Upper lobe of left lung (tissue), 6 donors: Measurements from ENCODE around the gene CNPY2. TPM values are rescaled to one million over a fixed set of nuclear protein-coding genes. Genes with fewer than 3 reads are reported as not detected.

Experiments used
- ATAC-seq, 2 donors: fragments of 200-7000 bp; cut with Tn5 transposase; one replicate each; pipeline ENCODE4 v1.9.1; 2022; ENCODE audit warnings: mild to moderate bottlenecking in 2 of 2, moderate library complexity in 2 of 2; ENCODE audit not compliant: low FRiP score in 2 of 2
- DNase-seq, 2 donors: peaks; one replicate each; pipeline ENCODE4 v3.0.0-alpha.2; 2019 to 2020
- H3K27ac ChIP-seq, 4 donors: fragments of 200-600 bp; sonication (generic); one replicate each; pipeline ENCODE4 v1.5.1; 2016 to 2019
- H3K27me3 ChIP-seq, 4 donors: fragments of 200-600 bp; sonication (generic); one replicate each; pipeline ENCODE4 v1.5.1; 2017 to 2019
- H3K36me3 ChIP-seq, 4 donors: fragments of 200-600 bp; sonication (generic); one replicate each; pipeline ENCODE4 v1.5.1; 2016 to 2019
- H3K4me1 ChIP-seq, 4 donors: fragments of 200-600 bp; sonication (generic); one replicate each; pipeline ENCODE4 v1.5.1; 2018 to 2019
- H3K4me3 ChIP-seq, 4 donors: fragments of 200-600 bp; sonication (generic); one replicate each; pipeline ENCODE4 v1.5.1; 2017 to 2019; ENCODE audit warnings: mild to moderate bottlenecking in 2 of 4, moderate library complexity in 1 of 4
- H3K9me3 ChIP-seq, 4 donors: fragments of 200-600 bp; sonication (generic); one replicate each; pipeline ENCODE4 v1.5.1; 2018 to 2019
- EP300 ChIP-seq, 4 donors: sonication (generic); formaldehyde crosslinking; IDR thresholded peaks; one replicate each; pipeline ENCODE4 v1.5.1; 2017; ENCODE audit warnings: antibody characterized with exemption in 4 of 4, control low read depth in 2 of 4
- POLR2A ChIP-seq, 4 donors: fragments of 450-650 bp; IDR thresholded peaks; one replicate each; pipeline ENCODE4 v1.5.1; 2016 to 2017; ENCODE audit warnings: antibody characterized with exemption in 4 of 4, mild to moderate bottlenecking in 2 of 4
- POLR2AphosphoS5 ChIP-seq, 2 donors: sonication (generic); formaldehyde crosslinking; IDR thresholded peaks; one replicate each; pipeline ENCODE4 v1.5.1; 2017; ENCODE audit warnings: antibody characterized with exemption in 2 of 2
- WGBS, 2 donors: methylation state at CpG; one replicate each; pipeline ENCODE4 v1.1.5; 2017 to 2018; 5-methylcytosine and 5-hydroxymethylcytosine counted together
- total RNA-seq, 6 donors: library from RNA; depleted of rRNA in 4 of 6; stranded (reverse); fragments of >200 nt in 4 of 6; gene quantifications; one replicate each; pipeline versions ENCODE4 v1.1.0 to v1.2.1, GENCODE V29; 2016 to 2021
- TF ChIP-seq, protein P1 (sequence below), 6 experiments: fragments of 450-650 bp in 4 of 6; fragments of 200-600 bp in 2 of 6; sonication (generic) in 2 of 6; IDR thresholded peaks; one replicate each; pipeline ENCODE4 v1.5.1; 2016 to 2019; ENCODE audit warnings: antibody characterized with exemption in 6 of 6
- donor health status: DM: no; HTN: no; CAD: no; lungs with moderate emphysema.
- donor health status: DM: no; HTN: yes; CAD: no; lungs with severe emphysema.

Gene CNPY2
- total RNA-seq, 6 donors from 2014 or later: 50.3 to 105 (median 61.4) TPM

- Histone ChIP-seq H3K27ac (peak overlapping the region; percentile 93 to 95 (median 94)), H3K27me3 (no peaks in the 10 kb centered on the region), H3K36me3 (peaks cover 0 to 21% (median 2%) of the 10 kb centered on the region in 4 donors), H3K9me3 (no peaks in the 10 kb centered on the region), H3K4me1 (peaks cover 32 to 53% (median 43%) of the 10 kb centered on the region in 4 donors), H3K4me3 (peak overlapping the region; percentile 66 to 93 (median 86))
- DNase-seq: peak in 1 of 2 donors; percentile 25
- ATAC-seq: peak; percentile 0 to 7
- 1 to 2% methylated on average over 10 of the region's 10 CpGs for WGBS, 2 donors
- TF ChIP-seq POLR2A (IDR thresholded peaks at IDR 0.05) (no peak), EP300 (IDR thresholded peaks at IDR 0.05) (no peak), POLR2AphosphoS5 (IDR thresholded peaks at IDR 0.05) (no peak)
- TF ChIP-seq, protein P1, sequence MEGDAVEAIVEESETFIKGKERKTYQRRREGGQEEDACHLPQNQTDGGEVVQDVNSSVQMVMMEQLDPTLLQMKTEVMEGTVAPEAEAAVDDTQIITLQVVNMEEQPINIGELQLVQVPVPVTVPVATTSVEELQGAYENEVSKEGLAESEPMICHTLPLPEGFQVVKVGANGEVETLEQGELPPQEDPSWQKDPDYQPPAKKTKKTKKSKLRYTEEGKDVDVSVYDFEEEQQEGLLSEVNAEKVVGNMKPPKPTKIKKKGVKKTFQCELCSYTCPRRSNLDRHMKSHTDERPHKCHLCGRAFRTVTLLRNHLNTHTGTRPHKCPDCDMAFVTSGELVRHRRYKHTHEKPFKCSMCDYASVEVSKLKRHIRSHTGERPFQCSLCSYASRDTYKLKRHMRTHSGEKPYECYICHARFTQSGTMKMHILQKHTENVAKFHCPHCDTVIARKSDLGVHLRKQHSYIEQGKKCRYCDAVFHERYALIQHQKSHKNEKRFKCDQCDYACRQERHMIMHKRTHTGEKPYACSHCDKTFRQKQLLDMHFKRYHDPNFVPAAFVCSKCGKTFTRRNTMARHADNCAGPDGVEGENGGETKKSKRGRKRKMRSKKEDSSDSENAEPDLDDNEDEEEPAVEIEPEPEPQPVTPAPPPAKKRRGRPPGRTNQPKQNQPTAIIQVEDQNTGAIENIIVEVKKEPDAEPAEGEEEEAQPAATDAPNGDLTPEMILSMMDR (IDR thresholded peaks at IDR 0.05): no peak
Measured at GRCh38 chr12:56299308-56299852, 16.4 kb downstream of the CNPY2 start.

GRCh38 chr12:56298828-56299227, 17.0 kb downstream of the CNPY2 start:
- H3K9me3 ChIP-seq: no peaks in the 10 kb centered on the region
- ATAC-seq (no peak), DNase-seq (no peak)
- peaks cover 32 to 57% (median 46%) of the 10 kb centered on the region in 4 donors for H3K4me1 ChIP-seq
- no peaks in the 10 kb centered on the region for H3K27me3 ChIP-seq
- H3K4me3 ChIP-seq: peak overlapping the region in 3 of 4 donors; percentile 66 to 93 (median 82)
- TF ChIP-seq POLR2A (IDR thresholded peaks at IDR 0.05) (no peak), POLR2AphosphoS5 (IDR thresholded peaks at IDR 0.05) (no peak), EP300 (IDR thresholded peaks at IDR 0.05) (no peak)
- TF ChIP-seq, protein P1 (IDR thresholded peaks at IDR 0.05): no peak
- peaks cover 0 to 24% (median 2%) of the 10 kb centered on the region in 4 donors for H3K36me3 ChIP-seq
- WGBS, 2 donors: 68 to 74% methylated on average over 5 of the region's 5 CpGs
- H3K27ac ChIP-seq: peak overlapping the region in 3 of 4 donors; percentile 94 to 95 (median 95)

GRCh38 chr12:56297400-56297799, 18.4 kb downstream of the CNPY2 start:
- Histone ChIP-seq H3K4me3 (no peak overlapping the region), H3K27ac (no peak overlapping the region), H3K9me3 (no peaks in the 10 kb centered on the region), H3K4me1 (peaks cover 37 to 69% (median 49%) of the 10 kb centered on the region in 4 donors), H3K27me3 (no peaks in the 10 kb centered on the region), H3K36me3 (peaks cover 0 to 25% (median 2%) of the 10 kb centered on the region in 4 donors)
- TF ChIP-seq POLR2AphosphoS5 (IDR thresholded peaks at IDR 0.05) (no peak), EP300 (IDR thresholded peaks at IDR 0.05) (no peak), POLR2A (IDR thresholded peaks at IDR 0.05) (no peak)
- TF ChIP-seq, protein P1 (IDR thresholded peaks at IDR 0.05): no peak
- DNase-seq: no peak
- no peak for ATAC-seq
- WGBS, 2 donors: 87 to 92% methylated on average over 8 of the region's 8 CpGs

GRCh38 chr12:56296295-56296694, 19.5 kb downstream of the CNPY2 start:
- Histone ChIP-seq H3K36me3 (peaks cover 0 to 29% (median 2%) of the 10 kb centered on the region in 4 donors), H3K27me3 (no peaks in the 10 kb centered on the region), H3K4me3 (no peak overlapping the region), H3K4me1 (peaks cover 46 to 66% (median 49%) of the 10 kb centered on the region in 4 donors), H3K9me3 (no peaks in the 10 kb centered on the region), H3K27ac (no peak overlapping the region)
- ATAC-seq (no peak), DNase-seq (no peak)
- 53 to 70% methylated on average over 4 to 5 of the region's 5 CpGs for WGBS, 2 donors
- TF ChIP-seq POLR2AphosphoS5 (IDR thresholded peaks at IDR 0.05) (no peak), POLR2A (IDR thresholded peaks at IDR 0.05) (no peak), EP300 (IDR thresholded peaks at IDR 0.05) (no peak)
- TF ChIP-seq, protein P1 (IDR thresholded peaks at IDR 0.05): no peak

DNA sequence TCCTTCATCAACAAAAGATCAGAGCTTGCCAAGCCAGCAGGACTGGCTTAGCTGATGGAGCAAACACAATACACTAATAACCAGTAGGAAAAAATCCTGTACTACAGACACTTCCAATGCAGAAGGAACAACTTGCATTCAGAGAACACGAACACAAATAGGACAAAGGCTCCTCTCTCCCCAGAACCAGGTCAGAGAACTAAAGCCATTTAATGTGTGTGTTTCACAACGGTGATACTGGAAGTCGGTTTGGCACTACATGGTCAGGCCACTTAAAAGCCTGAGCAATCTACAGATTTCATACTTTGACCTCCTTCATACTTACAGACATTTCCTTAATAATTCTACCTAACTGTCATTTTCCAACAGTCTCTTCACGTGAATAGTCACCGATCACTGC, 22.0 kb downstream of the CNPY2 start:
- WGBS, 2 donors: 63 to 82% methylated on average over 5 of the region's 5 CpGs
- no peaks in the 10 kb centered on the region for H3K27me3 ChIP-seq
- H3K9me3 ChIP-seq: no peaks in the 10 kb centered on the region
- no peak overlapping the region for H3K4me3 ChIP-seq
- H3K4me1 ChIP-seq: peaks cover 40 to 70% (median 41%) of the 10 kb centered on the region in 4 donors
- DNase-seq: no peak
- H3K36me3 ChIP-seq: peaks cover 0 to 34% (median 5%) of the 10 kb centered on the region in 4 donors
- no peak for ATAC-seq
- no peak for TF ChIP-seq EP300 (IDR thresholded peaks at IDR 0.05)
- TF ChIP-seq POLR2AphosphoS5 (IDR thresholded peaks at IDR 0.05): no peak
- TF ChIP-seq, protein P1 (IDR thresholded peaks at IDR 0.05): no peak
- TF ChIP-seq POLR2A (IDR thresholded peaks at IDR 0.05): no peak
- no peak overlapping the region for H3K27ac ChIP-seq
